Measurements from ENCODE around the gene PRR33. TPM values are rescaled to one million over a fixed set of nuclear protein-coding genes. Genes with fewer than 3 reads are reported as not detected.

PRR33 gene
- total RNA-seq, 6 experiments from 2014 or later, result not detected

DNA sequence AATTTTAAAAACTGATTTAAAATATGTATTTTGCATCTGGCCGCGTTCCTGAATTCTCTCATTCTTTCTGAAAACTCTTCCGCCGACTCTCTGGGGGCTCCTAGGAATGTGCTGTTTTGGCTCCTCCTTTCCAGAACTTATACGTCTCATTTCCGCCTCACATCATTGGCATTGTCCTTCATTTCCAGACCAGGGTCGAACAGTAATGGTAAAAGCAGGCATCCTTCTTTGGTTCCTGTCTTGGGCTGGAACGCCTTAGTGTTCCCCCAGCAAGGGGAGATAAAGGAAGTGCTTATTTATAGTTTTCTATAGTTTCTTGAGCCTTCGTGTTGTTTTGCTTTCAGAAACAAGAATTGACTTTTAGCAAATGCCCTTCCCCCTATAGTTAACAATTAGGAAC is 16.9 kb upstream of the PRR33 start:
- intact Hi-C loops (cut with DNase I), result no loop called here
- TF ChIP-seq POLR2A (IDR thresholded peaks at IDR 0.05), result no peak
- TF ChIP-seq, protein P1, sequence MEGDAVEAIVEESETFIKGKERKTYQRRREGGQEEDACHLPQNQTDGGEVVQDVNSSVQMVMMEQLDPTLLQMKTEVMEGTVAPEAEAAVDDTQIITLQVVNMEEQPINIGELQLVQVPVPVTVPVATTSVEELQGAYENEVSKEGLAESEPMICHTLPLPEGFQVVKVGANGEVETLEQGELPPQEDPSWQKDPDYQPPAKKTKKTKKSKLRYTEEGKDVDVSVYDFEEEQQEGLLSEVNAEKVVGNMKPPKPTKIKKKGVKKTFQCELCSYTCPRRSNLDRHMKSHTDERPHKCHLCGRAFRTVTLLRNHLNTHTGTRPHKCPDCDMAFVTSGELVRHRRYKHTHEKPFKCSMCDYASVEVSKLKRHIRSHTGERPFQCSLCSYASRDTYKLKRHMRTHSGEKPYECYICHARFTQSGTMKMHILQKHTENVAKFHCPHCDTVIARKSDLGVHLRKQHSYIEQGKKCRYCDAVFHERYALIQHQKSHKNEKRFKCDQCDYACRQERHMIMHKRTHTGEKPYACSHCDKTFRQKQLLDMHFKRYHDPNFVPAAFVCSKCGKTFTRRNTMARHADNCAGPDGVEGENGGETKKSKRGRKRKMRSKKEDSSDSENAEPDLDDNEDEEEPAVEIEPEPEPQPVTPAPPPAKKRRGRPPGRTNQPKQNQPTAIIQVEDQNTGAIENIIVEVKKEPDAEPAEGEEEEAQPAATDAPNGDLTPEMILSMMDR (IDR thresholded peaks at IDR 0.05), result no peak
- no peaks in the 10 kb centered on the region for H3K27me3 ChIP-seq
- H3K27ac ChIP-seq, result no peak overlapping the region
- H3K4me3 ChIP-seq, result no peak overlapping the region
- WGBS (ENCODE audit: insufficient coverage, low coverage, low lambda C conversion rate, missing lambda C conversion rate), result 45% methylated on average over 8 of the region's 9 CpGs
- ATAC-seq, result no peak
- no peaks in the 10 kb centered on the region for H3K4me1 ChIP-seq
- no peak for DNase-seq
- no peaks in the 10 kb centered on the region for H3K9me3 ChIP-seq
- H3K36me3 ChIP-seq, result no peaks in the 10 kb centered on the region

DNA sequence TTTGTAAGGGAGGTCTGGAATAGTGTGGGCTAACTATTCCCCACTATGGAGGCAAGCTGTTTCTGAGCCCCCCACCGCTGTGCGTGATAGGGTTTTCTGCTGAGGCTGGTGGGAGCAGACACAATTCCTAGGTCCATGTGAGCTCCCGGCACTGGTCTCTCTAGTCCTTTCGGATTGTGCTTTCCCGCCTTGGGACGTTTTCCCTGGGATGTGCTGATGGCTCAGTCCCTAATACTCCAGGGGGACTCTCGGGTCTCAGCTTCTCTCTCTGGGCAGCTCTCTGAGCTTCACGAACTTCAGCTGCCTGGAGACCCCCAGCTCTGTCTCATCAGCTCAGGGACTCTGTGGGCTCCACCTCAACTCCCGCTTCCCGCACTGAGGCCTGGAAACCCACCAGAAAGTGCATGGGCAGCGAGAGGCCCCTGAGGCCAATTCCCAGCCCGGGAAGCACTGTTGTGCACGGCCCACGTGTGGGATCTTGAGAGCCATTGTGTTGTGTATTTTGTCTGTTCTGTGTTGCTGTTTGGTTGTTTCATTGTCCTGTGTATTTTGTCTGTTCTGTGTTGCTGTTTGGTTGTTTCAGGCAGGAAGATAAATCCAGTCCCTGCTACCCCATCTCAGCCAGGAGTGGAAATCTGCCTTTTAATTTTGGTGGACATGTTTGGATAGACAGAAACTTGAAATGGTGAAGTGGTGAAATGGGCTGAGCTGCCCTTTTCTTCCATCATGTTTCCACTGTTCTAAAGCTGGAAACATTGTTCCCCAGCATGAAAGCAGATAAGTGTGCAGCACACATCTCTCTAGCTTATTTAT is 15.1 kb upstream of the PRR33 start:
- no peaks in the 10 kb centered on the region for H3K4me1 ChIP-seq
- H3K36me3 ChIP-seq, result no peaks in the 10 kb centered on the region
- H3K4me3 ChIP-seq, result no peak overlapping the region
- intact Hi-C loops (cut with DNase I), result no loop called here
- no peak overlapping the region for H3K27ac ChIP-seq
- H3K9me3 ChIP-seq, result no peaks in the 10 kb centered on the region
- WGBS (ENCODE audit: insufficient coverage, low coverage, low lambda C conversion rate, missing lambda C conversion rate), result 68% methylated on average over 5 of the region's 14 CpGs
- peak in 2 of 3 donors; percentile 30 to 37 for DNase-seq
- ATAC-seq, result no peak
- TF ChIP-seq POLR2A (IDR thresholded peaks at IDR 0.05), result no peak
- TF ChIP-seq, protein P1 (IDR thresholded peaks at IDR 0.05), result no peak
- H3K27me3 ChIP-seq, result no peaks in the 10 kb centered on the region

DNA sequence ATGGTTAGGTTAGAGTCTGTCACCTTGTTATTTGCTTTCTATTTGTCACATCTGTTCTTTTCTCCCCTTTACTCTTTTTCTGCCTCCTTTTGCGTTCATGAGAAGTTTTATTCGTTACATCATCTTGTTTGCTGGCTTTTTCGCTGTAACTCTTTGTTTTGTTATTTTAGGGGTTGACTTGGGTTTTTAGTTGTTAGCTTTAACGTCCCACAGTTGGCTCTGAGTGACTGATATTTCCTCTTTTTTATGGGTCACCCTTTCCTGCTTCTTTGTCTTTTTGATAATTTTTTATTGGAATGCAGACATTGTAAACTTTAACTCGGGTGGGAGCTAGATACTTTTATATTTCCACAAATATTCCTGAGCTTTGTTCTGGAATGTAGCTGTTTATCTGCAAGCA is 14.5 kb upstream of the PRR33 start:
- H3K4me3 ChIP-seq, result no peak overlapping the region
- intact Hi-C loops (cut with DNase I), result no loop called here
- H3K9me3 ChIP-seq, result no peaks in the 10 kb centered on the region
- DNase-seq (no peak), ATAC-seq (no peak)
- WGBS (ENCODE audit: insufficient coverage, low coverage, low lambda C conversion rate, missing lambda C conversion rate), result 33% methylated on average over 5 of the region's 5 CpGs
- no peaks in the 10 kb centered on the region for H3K27me3 ChIP-seq
- no peak for TF ChIP-seq POLR2A (IDR thresholded peaks at IDR 0.05)
- TF ChIP-seq, protein P1 (IDR thresholded peaks at IDR 0.05), result no peak
- no peaks in the 10 kb centered on the region for H3K4me1 ChIP-seq
- H3K27ac ChIP-seq, result no peak overlapping the region
- no peaks in the 10 kb centered on the region for H3K36me3 ChIP-seq

DNA sequence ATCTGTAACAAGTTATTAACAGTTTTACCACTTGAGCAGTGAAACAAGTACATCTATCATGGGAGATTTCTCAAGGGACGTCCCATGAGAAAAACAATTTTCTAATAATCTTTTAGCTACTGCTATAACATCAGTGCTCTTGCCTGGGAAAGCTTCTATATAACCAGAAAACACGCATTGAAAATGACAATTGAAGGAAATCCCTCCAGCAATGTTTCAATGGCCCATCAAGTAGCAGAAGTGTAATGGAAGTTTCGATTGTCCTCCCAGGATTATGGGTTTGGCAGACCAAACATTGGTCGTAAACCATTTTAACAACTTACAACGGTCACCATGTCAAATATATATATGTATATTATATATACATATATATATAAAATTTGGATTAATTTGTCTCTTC is 8.0 kb upstream of the PRR33 start:
- TF ChIP-seq, protein P1 (IDR thresholded peaks at IDR 0.05), result no peak
- TF ChIP-seq POLR2A (IDR thresholded peaks at IDR 0.05), result no peak
- DNase-seq, result no peak
- H3K9me3 ChIP-seq, result no peaks in the 10 kb centered on the region
- no peak overlapping the region for H3K27ac ChIP-seq
- WGBS (ENCODE audit: insufficient coverage, low coverage, low lambda C conversion rate, missing lambda C conversion rate), result 84% methylated on average over 5 of the region's 5 CpGs
- no peak overlapping the region for H3K4me3 ChIP-seq
- H3K36me3 ChIP-seq, result no peaks in the 10 kb centered on the region
- H3K27me3 ChIP-seq, result no peaks in the 10 kb centered on the region
- peaks cover 0 to 8% (median 0%) of the 10 kb centered on the region in 4 donors for H3K4me1 ChIP-seq
- intact Hi-C loops (cut with DNase I), result loop anchor here (5.0 to 10.0 kb wide), 2 partner anchors 43 to 45 kb away; partner anchors contain the start of gene MRPL23 (in 1 of the 2)
- ATAC-seq, result no peak

Data from right lobe of liver (tissue), 6 donors.